Measurements from ENCODE around the gene DMRT1. TPM values are rescaled to one million over a fixed set of nuclear protein-coding genes. Genes with fewer than 3 reads are reported as not detected.

The DMRT1 gene
- total and polyA plus RNA-seq, 5 donors from 2014 or later: not detected

GRCh38 chr9:893115-893514 lies 51.6 kb downstream of the DMRT1 start:
- Histone ChIP-seq H3K27me3 (ENCODE audit: control insufficient read depth, insufficient read depth, low read length) (no peaks in the 10 kb centered on the region), H3K9me3 (ENCODE audit: control insufficient read depth in 2 of 2, low read length in 2 of 2) (no peaks in the 10 kb centered on the region), H3K27ac (ENCODE audit: insufficient read depth, low read length, poor library complexity, severe bottlenecking) (no peak overlapping the region), H3K36me3 (ENCODE audit: control insufficient read depth, insufficient read depth, low read length) (no peaks in the 10 kb centered on the region), H3K4me3 (ENCODE audit: low read depth, low read length) (no peak overlapping the region), H3K4me1 (ENCODE audit: control insufficient read depth, insufficient read depth, low read length, poor library complexity, severe bottlenecking) (peaks cover 7% of the 10 kb centered on the region)
- ATAC-seq (ENCODE audit: low read depth in 2 of 2): no peak
- peaks cover 25% of the 10 kb centered on the region for H3K27me3 Mint-ChIP-seq
- H3K27ac Mint-ChIP-seq: peak overlapping the region in 1 of 3 donors; percentile 60
- H3K4me1 Mint-ChIP-seq: peaks cover 6 to 9% (median 8%) of the 10 kb centered on the region in 4 donors
- no peaks in the 10 kb centered on the region for H3K36me3 Mint-ChIP-seq
- no peak for DNase-seq
- no peak overlapping the region for H3K4me3 Mint-ChIP-seq
- no peaks in the 10 kb centered on the region for H3K9me3 Mint-ChIP-seq

- peak; percentile 7 to 73 (median 38) for DNase-seq
- Mint-ChIP-seq H3K36me3 (no peaks in the 10 kb centered on the region), H3K4me1 (peaks cover 6 to 9% (median 8%) of the 10 kb centered on the region in 4 donors), H3K27ac (peak overlapping the region in 1 of 3 donors; percentile 75), H3K9me3 (no peaks in the 10 kb centered on the region), H3K4me3 (peak overlapping the region in 3 of 4 donors; percentile 30 to 58 (median 45)), H3K27me3 (peaks cover 25% of the 10 kb centered on the region)
- no peak overlapping the region for H3K27ac ChIP-seq (ENCODE audit: insufficient read depth, low read length, poor library complexity, severe bottlenecking)
- no peaks in the 10 kb centered on the region for H3K36me3 ChIP-seq (ENCODE audit: control insufficient read depth, insufficient read depth, low read length)
- peak overlapping the region; percentile 37 for H3K4me3 ChIP-seq (ENCODE audit: low read depth, low read length)
- no peaks in the 10 kb centered on the region for H3K9me3 ChIP-seq (ENCODE audit: control insufficient read depth in 2 of 2, low read length in 2 of 2)
- peak; percentile 74 to 88 for ATAC-seq (ENCODE audit: low read depth in 2 of 2)
- peaks cover 7% of the 10 kb centered on the region for H3K4me1 ChIP-seq (ENCODE audit: control insufficient read depth, insufficient read depth, low read length, poor library complexity, severe bottlenecking)
- no peaks in the 10 kb centered on the region for H3K27me3 ChIP-seq (ENCODE audit: control insufficient read depth, insufficient read depth, low read length)
Observed at GRCh38 chr9:893843-894420, 52.4 kb downstream of the DMRT1 start.

- Mint-ChIP-seq H3K9me3 (peaks cover 0 to 2% (median 0%) of the 10 kb centered on the region in 7 donors), H3K36me3 (no peaks in the 10 kb centered on the region), H3K4me1 (peaks cover 0 to 5% (median 0%) of the 10 kb centered on the region in 4 donors), H3K4me3 (no peak overlapping the region), H3K27me3 (peaks cover 25% of the 10 kb centered on the region), H3K27ac (no peak overlapping the region)
- Histone ChIP-seq H3K36me3 (ENCODE audit: control insufficient read depth, insufficient read depth, low read length) (no peaks in the 10 kb centered on the region), H3K27me3 (ENCODE audit: control insufficient read depth, insufficient read depth, low read length) (peaks cover 3% of the 10 kb centered on the region), H3K4me1 (ENCODE audit: control insufficient read depth, insufficient read depth, low read length, poor library complexity, severe bottlenecking) (no peaks in the 10 kb centered on the region), H3K4me3 (ENCODE audit: low read depth, low read length) (no peak overlapping the region), H3K27ac (ENCODE audit: insufficient read depth, low read length, poor library complexity, severe bottlenecking) (no peak overlapping the region), H3K9me3 (ENCODE audit: control insufficient read depth in 2 of 2, low read length in 2 of 2) (no peaks in the 10 kb centered on the region)
- DNase-seq (no peak), ATAC-seq (ENCODE audit: low read depth in 2 of 2) (no peak)
Observed at GRCh38 chr9:899440-900184, 58.1 kb downstream of the DMRT1 start.

GRCh38 chr9:903886-904285 lies 62.4 kb downstream of the DMRT1 start:
- no peak overlapping the region for H3K27ac Mint-ChIP-seq
- DNase-seq: no peak
- H3K4me3 ChIP-seq (ENCODE audit: low read depth, low read length): no peak overlapping the region
- no peaks in the 10 kb centered on the region for H3K9me3 ChIP-seq (ENCODE audit: control insufficient read depth in 2 of 2, low read length in 2 of 2)
- no peaks in the 10 kb centered on the region for H3K36me3 ChIP-seq (ENCODE audit: control insufficient read depth, insufficient read depth, low read length)
- ATAC-seq (ENCODE audit: low read depth in 2 of 2): no peak
- H3K4me1 Mint-ChIP-seq: peaks cover 0 to 5% (median 0%) of the 10 kb centered on the region in 4 donors
- no peak overlapping the region for H3K4me3 Mint-ChIP-seq
- no peaks in the 10 kb centered on the region for H3K4me1 ChIP-seq (ENCODE audit: control insufficient read depth, insufficient read depth, low read length, poor library complexity, severe bottlenecking)
- peaks cover 0 to 3% (median 0%) of the 10 kb centered on the region in 7 donors for H3K9me3 Mint-ChIP-seq
- H3K27ac ChIP-seq (ENCODE audit: insufficient read depth, low read length, poor library complexity, severe bottlenecking): no peak overlapping the region
- no peaks in the 10 kb centered on the region for H3K36me3 Mint-ChIP-seq
- peaks cover 56% of the 10 kb centered on the region for H3K27me3 Mint-ChIP-seq
- H3K27me3 ChIP-seq (ENCODE audit: control insufficient read depth, insufficient read depth, low read length): peaks cover 7% of the 10 kb centered on the region

- peaks cover 53% of the 10 kb centered on the region for H3K27me3 Mint-ChIP-seq
- Histone ChIP-seq H3K27me3 (ENCODE audit: control insufficient read depth, insufficient read depth, low read length) (peaks cover 10% of the 10 kb centered on the region), H3K27ac (ENCODE audit: insufficient read depth, low read length, poor library complexity, severe bottlenecking) (no peak overlapping the region), H3K9me3 (ENCODE audit: control insufficient read depth in 2 of 2, low read length in 2 of 2) (no peaks in the 10 kb centered on the region), H3K4me1 (ENCODE audit: control insufficient read depth, insufficient read depth, low read length, poor library complexity, severe bottlenecking) (no peaks in the 10 kb centered on the region), H3K4me3 (ENCODE audit: low read depth, low read length) (no peak overlapping the region), H3K36me3 (ENCODE audit: control insufficient read depth, insufficient read depth, low read length) (no peaks in the 10 kb centered on the region)
- no peak for ATAC-seq (ENCODE audit: low read depth in 2 of 2)
- no peaks in the 10 kb centered on the region for H3K4me1 Mint-ChIP-seq
- no peaks in the 10 kb centered on the region for H3K36me3 Mint-ChIP-seq
- no peak for DNase-seq
- peaks cover 0 to 5% (median 0%) of the 10 kb centered on the region in 7 donors for H3K9me3 Mint-ChIP-seq
- H3K4me3 Mint-ChIP-seq: no peak overlapping the region
- H3K27ac Mint-ChIP-seq: no peak overlapping the region
Observed at GRCh38 chr9:905906-906305, 64.4 kb downstream of the DMRT1 start.

GRCh38 chr9:908536-909205 lies 67.2 kb downstream of the DMRT1 start:
- ATAC-seq (ENCODE audit: low read depth in 2 of 2): no peak
- Histone ChIP-seq H3K4me3 (ENCODE audit: low read depth, low read length) (no peak overlapping the region), H3K27me3 (ENCODE audit: control insufficient read depth, insufficient read depth, low read length) (peaks cover 9% of the 10 kb centered on the region), H3K9me3 (ENCODE audit: control insufficient read depth in 2 of 2, low read length in 2 of 2) (no peaks in the 10 kb centered on the region), H3K27ac (ENCODE audit: insufficient read depth, low read length, poor library complexity, severe bottlenecking) (no peak overlapping the region), H3K36me3 (ENCODE audit: control insufficient read depth, insufficient read depth, low read length) (no peaks in the 10 kb centered on the region), H3K4me1 (ENCODE audit: control insufficient read depth, insufficient read depth, low read length, poor library complexity, severe bottlenecking) (no peaks in the 10 kb centered on the region)
- no peaks in the 10 kb centered on the region for H3K36me3 Mint-ChIP-seq
- H3K27me3 Mint-ChIP-seq: peaks cover 48% of the 10 kb centered on the region
- no peak overlapping the region for H3K4me3 Mint-ChIP-seq
- H3K27ac Mint-ChIP-seq: no peak overlapping the region
- H3K9me3 Mint-ChIP-seq: peaks cover 0 to 3% (median 0%) of the 10 kb centered on the region in 7 donors
- no peaks in the 10 kb centered on the region for H3K4me1 Mint-ChIP-seq
- no peak for DNase-seq

GRCh38 chr9:911005-911404 lies 69.5 kb downstream of the DMRT1 start:
- Histone ChIP-seq H3K4me1 (ENCODE audit: control insufficient read depth, insufficient read depth, low read length, poor library complexity, severe bottlenecking) (no peaks in the 10 kb centered on the region), H3K4me3 (ENCODE audit: low read depth, low read length) (no peak overlapping the region), H3K27ac (ENCODE audit: insufficient read depth, low read length, poor library complexity, severe bottlenecking) (no peak overlapping the region), H3K36me3 (ENCODE audit: control insufficient read depth, insufficient read depth, low read length) (no peaks in the 10 kb centered on the region), H3K9me3 (ENCODE audit: control insufficient read depth in 2 of 2, low read length in 2 of 2) (no peaks in the 10 kb centered on the region), H3K27me3 (ENCODE audit: control insufficient read depth, insufficient read depth, low read length) (peaks cover 7% of the 10 kb centered on the region)
- Mint-ChIP-seq H3K4me3 (no peak overlapping the region), H3K9me3 (peaks cover 0 to 3% (median 0%) of the 10 kb centered on the region in 7 donors), H3K4me1 (no peaks in the 10 kb centered on the region), H3K27me3 (peaks cover 38% of the 10 kb centered on the region), H3K27ac (no peak overlapping the region), H3K36me3 (no peaks in the 10 kb centered on the region)
- ATAC-seq (ENCODE audit: low read depth in 2 of 2) (no peak), DNase-seq (no peak)

All from CD4-positive, CD25-positive, alpha-beta regulatory T cell (primary cell).